Measurements from ENCODE around the gene CEND1. TPM values are rescaled to one million over a fixed set of nuclear protein-coding genes. Genes with fewer than 3 reads are reported as not detected.

CEND1 gene
- total RNA-seq, 1 experiment from 2014 or later = 2.7 TPM

GRCh38 chr11:819129-819931, 29.4 kb upstream of the CEND1 start (continued):
- TF ChIP-seq HMGXB4 (CRISPR knock-in tag; IDR thresholded peaks at IDR 0.05) (peak; percentile 61; the same call in 1 of the 2 replicates), GABPB1 (CRISPR knock-in tag; IDR thresholded peaks at IDR 0.05) (0 out of 2 replicates have a peak, but pooled peaks have one; percentile 4), ZNF138 (CRISPR knock-in tag; conservative IDR thresholded peaks at IDR 0.05) (no peak), CBFB (CRISPR knock-in tag; IDR thresholded peaks at IDR 0.05; ENCODE audit: low read depth) (no peak), ZNF317 (CRISPR knock-in tag; IDR thresholded peaks at IDR 0.05; ENCODE audit: borderline replicate concordance, low read depth) (0 out of 2 replicates have a peak, but pooled peaks have one; percentile 53), ZNF121 (CRISPR knock-in tag; IDR thresholded peaks at IDR 0.05) (no peak), USF2 (CRISPR knock-in tag; IDR thresholded peaks at IDR 0.05) (no peak), MAX (CRISPR knock-in tag; IDR thresholded peaks at IDR 0.05) (no peak), NFATC4 (CRISPR knock-in tag; IDR thresholded peaks at IDR 0.05) (0 out of 2 replicates have a peak, but pooled peaks have one; percentile 33)

GRCh38 chr11:818396-819128, 28.7 kb upstream of the CEND1 start, which contains the start of gene PNPLA2:
PNPLA2 (plus strand) TSS chr11:818914; CDS start chr11:819719, 805 bp downstream.
- no peaks in the 10 kb centered on the region for H3K9me3 Mint-ChIP-seq
- no peaks in the 10 kb centered on the region for H3K36me3 Mint-ChIP-seq
- no peak within 1 kb of the TSS for H3K27ac Mint-ChIP-seq
- peaks cover 5% of the 10 kb centered on the region for H3K4me1 Mint-ChIP-seq
- H3K27me3 Mint-ChIP-seq (ENCODE audit: low read depth) = no peaks in the 10 kb centered on the region
- ChIA-PET POLR2A (interaction anchor here (1.1 to 3.4 kb wide), 6 partner anchors 10 to 29 kb away, joined by 3 to 38 read pairs (median 8); partner anchors contain the start of genes CD151, CEND1, CRACR2B and RPLP2), CTCF (interaction anchor here (1.0 to 2.7 kb wide), 10 partner anchors 10 to 243 kb away, joined by 3 to 26 read pairs (median 4); partner anchors contain the start of genes AP2A2 and CRACR2B)
- peak; percentile 36 for DNase-seq (ENCODE audit: low spot score)
- H3K4me3 Mint-ChIP-seq = peak within 1 kb of the TSS; percentile 72
- ATAC-seq = peak; percentile 2
- TF ChIP-seq KAT7 (CRISPR knock-in tag; IDR thresholded peaks at IDR 0.05; ENCODE audit: borderline replicate concordance) (no peak), MLX (CRISPR knock-in tag; IDR thresholded peaks at IDR 0.05) (no peak), USF2 (CRISPR knock-in tag; IDR thresholded peaks at IDR 0.05) (no peak), ATF3 (CRISPR knock-in tag; conservative IDR thresholded peaks at IDR 0.05) (no peak), PREB (CRISPR knock-in tag; IDR thresholded peaks at IDR 0.05; ENCODE audit: borderline replicate concordance) (no peak), TEAD1 (CRISPR knock-in tag; IDR thresholded peaks at IDR 0.05) (no peak), ZNF671 (CRISPR knock-in tag; IDR thresholded peaks at IDR 0.05) (no peak), FOXK1 (CRISPR knock-in tag; IDR thresholded peaks at IDR 0.05) (no peak), ZNF232 (CRISPR knock-in tag; IDR thresholded peaks at IDR 0.05) (no peak), SMAD3 (CRISPR knock-in tag; IDR thresholded peaks at IDR 0.05; ENCODE audit: borderline replicate concordance) (no peak), NFYB (CRISPR knock-in tag; conservative IDR thresholded peaks at IDR 0.05; ENCODE audit: low read depth) (no peak), ZNF263 (CRISPR knock-in tag; IDR thresholded peaks at IDR 0.05; ENCODE audit: low read depth) (no peak), AFF4 (CRISPR knock-in tag; IDR thresholded peaks at IDR 0.05; ENCODE audit: borderline replicate concordance) (no peak), RELA (CRISPR knock-in tag; IDR thresholded peaks at IDR 0.05; ENCODE audit: borderline replicate concordance) (no peak; the same call in 1 of the 2 replicates)

All from WTC11 (cell line).